Activated CD4-positive, CD25-positive, alpha-beta regulatory T cell treated with anti-CD3 and anti-CD28 coated beads, Interleukin-2, amount 50 U/mL, for 16 hours (primary cell): ENCODE data around the gene ZNF497.

Experiments
- DNase-seq: peaks from one replicate; pipeline ENCODE4 v3.0.0-alpha.2; 2020; ENCODE audit warnings: low read depth, low spot score

ZNF497 gene

DNA sequence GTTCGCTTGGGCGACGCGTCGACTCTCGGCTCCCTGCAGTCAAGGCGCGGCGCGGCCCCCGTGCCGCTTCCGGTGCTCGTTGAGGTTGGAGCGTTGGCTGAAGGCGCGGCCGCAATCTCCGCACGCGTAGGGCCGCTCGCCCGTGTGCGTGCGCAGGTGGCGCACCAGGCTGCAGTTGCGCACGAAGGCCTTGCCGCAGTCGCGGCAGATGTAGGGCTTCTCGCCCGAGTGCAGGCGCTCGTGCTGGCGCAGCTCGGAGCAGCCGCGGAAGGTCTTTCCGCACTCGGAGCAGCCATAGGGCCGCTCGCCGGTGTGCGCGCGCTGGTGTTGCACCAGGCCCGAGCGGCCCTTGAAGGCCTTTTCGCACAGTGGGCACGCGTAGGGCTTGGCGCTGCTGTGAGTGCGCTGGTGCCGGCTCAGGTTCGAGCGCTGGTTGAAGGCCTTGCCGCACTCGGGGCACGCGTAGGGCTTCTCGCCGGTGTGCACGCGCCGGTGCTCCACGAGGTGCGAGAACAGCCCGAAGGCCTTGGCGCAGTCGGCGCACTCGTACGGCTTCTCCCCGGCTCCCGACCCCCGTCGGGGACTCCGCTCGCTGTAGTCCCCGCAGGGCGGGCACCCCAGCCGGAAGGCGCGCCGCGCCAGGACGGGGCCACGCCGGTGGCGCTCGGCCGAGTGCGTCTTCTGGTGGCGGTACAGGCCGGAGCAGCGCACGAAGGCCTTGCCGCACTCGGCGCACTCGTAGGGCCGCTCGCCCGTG lies 5.3 kb upstream of the ZNF497 start:
- DNase-seq = no peak

GRCh38 chr19:58366585-58367430 lies 4.3 kb upstream of the ZNF497 start:
- DNase-seq = no peak

DNA sequence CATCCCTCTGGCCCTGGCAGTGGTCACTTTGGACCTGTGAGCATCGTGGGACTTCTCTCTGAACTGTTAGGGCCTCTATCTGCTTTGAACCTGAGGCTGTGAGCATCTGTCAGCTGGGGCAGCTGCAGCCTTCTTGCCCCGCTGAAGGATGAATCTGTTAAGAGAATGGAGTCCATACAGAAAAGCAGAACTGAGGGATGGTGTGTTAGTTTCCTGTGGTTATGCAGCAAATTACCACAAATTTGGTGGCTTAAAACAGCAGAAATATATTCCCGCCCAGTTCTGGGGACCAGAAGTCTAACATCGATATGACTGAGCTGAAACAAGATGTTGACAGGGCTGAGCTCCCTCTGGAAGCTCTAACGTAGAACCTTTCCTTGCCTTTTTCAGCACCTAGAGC lies 1.6 kb upstream of the ZNF497 start:
- DNase-seq = no peak

- DNase-seq = no peak
Measured at GRCh38 chr19:58361900-58362271, 665 bp downstream of the ZNF497 start.

GRCh38 chr19:58357481-58358145 lies 4.9 kb downstream of the ZNF497 start:
- no peak for DNase-seq

DNA sequence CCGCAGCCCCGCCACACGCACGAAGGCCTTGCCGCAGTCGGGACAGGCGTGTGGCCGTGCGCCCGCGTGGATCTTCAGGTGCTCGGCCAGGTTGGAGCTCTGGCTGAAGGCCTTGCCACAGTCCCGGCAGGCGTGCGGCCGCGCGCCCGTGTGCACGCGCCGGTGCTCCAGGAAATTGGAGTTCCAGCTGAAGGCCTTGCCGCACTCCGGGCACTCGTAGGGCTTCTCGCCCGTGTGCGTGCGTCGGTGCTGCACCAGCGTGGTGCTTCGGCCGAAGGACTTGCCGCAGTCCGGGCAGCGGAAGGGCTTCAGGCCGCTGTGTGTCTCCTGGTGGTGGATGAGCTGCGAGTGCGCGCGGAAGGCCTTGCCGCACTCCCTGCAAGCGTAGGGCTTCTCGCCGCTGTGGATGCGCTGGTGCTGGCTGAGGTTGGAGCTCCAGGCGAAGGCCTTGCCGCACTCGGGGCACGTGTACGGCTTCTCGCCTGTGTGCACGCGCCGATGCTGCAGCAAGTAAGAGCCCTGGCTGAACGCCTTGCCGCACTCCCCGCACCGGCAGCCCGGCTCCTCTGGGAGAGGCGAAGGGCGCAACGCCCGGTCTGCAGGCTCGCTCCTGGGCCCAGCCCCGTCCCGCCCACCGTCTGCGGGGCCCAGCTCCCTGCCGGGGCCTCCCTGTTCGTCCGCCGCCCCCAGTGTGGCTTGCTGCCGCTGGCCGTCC lies 5.6 kb downstream of the ZNF497 start:
- DNase-seq = no peak

DNA sequence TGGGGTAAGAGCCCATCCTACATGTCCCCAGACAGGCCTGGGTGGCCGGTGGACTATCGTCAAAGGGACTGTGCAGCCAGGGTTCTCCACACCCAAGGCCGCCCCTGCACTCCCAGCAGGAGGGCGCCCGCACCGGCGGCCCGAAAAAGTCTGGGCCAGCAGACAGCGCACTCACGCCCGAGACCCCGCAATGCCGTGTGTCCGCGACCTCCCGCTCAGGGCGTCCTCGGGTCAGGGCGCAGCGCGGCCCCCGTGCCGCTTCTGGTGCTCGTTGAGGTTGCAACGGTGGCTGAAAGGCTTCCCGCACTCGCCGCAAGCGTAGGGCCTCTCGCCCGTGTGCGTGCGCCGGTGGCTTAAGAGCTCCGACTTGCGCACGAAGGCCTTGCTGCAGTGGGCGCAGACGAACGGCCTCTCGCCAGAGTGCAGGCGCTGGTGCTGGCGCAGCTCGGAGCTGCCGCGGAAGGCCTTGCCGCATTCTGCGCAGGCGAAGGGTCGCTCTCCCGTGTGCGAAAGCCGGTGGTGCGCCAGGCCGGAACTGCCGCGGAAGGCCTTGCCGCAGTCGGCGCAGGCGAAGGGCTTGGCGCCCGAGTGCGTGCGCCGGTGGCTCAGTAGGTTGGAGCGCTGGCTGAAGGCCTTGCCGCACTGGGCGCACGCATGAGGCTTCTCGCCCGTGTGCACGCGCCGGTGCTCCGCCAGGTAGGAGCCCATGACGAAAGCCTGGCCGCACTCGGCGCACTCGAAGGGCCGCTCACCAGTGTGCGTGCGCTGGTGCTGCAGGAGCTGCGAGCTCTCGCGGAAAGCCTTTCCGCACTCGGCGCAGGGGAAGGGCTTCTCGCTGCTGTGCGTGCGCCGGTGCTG lies 6.4 kb downstream of the ZNF497 start:
- DNase-seq = no peak

DNA sequence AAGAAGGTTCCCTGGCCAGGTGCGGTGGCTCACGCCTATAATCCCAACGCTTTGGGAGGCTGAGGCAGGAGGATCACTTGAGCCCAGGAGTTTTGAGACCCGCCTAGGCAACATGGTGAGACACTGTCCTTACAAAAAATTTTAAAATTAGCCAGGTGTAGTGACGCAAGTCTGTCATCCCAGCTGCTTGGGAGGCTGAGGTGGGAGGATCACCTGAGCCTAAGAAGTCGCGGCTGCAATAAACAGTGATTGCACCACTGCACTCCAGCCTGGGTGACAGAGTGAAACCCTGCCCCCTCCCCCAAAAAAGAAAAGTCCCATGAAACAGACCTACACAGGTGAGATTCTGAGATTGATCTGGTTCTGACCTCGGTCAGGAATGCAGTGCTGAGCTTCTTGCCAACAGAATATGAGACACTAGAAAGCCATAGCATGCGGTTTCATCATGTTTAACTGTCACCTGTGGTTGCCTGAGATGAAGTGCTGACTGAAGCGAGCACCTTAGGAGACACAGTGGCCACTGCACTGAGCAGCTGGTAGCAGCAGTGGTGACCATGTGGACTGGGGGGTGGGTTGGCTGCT lies 7.2 kb downstream of the ZNF497 start:
- DNase-seq = no peak

- DNase-seq = no peak
Measured at GRCh38 chr19:58354478-58355030, 8.0 kb downstream of the ZNF497 start.

DNA sequence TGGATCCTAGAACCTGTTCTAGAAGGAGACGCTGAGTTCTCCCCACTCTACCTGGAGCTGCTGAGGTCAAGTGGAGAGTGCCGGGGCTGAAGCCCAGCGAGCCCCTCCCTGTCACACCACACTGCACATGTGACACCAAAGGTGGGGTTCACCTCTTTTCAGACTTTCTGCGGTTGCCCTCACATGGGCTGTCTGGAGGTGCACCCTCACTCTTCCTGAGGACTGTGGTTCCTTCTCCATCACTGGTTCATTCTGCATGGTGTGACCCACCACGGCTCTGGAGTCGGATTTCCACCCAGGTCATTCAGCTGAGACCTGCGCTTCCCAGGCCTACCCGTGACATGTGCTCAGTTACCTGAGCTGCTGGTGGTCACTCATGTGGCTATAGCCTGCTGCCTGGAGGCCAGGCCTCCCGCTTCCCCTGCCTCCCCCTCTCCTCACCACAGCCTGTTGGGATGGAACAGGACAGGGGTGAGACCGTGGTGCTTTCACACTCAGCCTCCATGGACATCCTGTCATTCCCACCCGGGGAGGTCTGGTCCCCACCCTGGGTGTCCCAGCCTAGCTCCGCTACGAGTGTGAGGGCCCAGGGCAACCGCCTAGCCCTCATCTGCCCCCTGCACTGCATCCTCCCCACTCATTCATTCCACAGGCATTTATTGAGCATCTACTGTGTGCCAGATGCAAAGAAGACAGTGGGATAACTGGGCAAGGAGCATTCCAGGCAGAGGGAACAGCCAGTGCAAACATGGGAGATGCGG lies 8.7 kb downstream of the ZNF497 start:
- DNase-seq = no peak

DNA sequence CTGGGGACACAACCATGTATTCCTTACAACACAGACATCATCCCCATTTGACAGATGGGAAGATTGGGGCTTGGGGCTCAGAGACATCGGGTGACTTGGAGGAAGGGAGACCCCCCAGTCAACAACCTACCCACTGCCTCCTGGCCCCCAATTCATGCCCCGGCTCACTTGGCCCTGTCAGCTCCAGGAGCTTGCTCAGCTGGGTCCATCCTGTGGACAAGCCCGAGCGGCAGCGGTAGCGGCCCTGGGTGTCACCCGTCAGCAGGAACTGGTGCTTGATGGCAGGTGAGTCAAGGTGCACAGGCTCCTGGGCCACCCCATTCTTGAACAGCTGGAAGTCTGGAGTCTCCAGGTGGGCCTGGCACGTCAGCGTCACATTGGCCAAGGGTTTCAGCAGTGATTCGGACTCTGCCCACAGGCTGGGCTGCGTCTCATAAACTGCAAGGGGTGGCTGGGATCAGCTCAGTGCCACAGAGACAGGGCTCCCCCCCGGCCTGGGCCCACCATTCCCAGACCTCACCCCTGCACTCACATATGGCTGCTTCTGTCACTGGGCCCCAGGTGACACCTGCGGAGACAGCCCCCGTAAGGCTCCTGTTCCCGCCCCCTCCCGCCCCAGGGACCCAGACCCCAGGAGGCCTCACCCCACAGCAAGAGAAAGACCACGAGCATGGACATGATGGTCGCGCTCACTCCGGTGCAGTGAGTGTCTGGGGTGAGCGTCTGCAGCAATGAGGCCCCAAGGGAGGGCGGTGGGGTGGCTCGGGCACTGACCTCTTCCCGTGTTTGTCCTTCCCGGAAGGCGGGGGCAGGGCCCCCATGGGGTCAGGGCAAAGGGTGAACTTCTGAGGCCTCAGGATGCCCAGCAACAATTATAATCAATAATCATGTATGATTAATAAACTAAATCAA lies 9.5 kb downstream of the ZNF497 start, which contains the start of gene A1BG:
Gene A1BG, minus strand, starts transcription at position 733 of the 912 bp plus-strand sequence. Its CDS starts 55 bp downstream, at position 678.
- DNase-seq = no peak

- DNase-seq = no peak
Measured at GRCh38 chr19:58351990-58352755, 10.4 kb downstream of the ZNF497 start.

GRCh38 chr19:58351558-58351878 lies 11.0 kb downstream of the ZNF497 start:
- DNase-seq = no peak

GRCh38 chr19:58350871-58351557 lies 11.5 kb downstream of the ZNF497 start:
- no peak for DNase-seq

DNA sequence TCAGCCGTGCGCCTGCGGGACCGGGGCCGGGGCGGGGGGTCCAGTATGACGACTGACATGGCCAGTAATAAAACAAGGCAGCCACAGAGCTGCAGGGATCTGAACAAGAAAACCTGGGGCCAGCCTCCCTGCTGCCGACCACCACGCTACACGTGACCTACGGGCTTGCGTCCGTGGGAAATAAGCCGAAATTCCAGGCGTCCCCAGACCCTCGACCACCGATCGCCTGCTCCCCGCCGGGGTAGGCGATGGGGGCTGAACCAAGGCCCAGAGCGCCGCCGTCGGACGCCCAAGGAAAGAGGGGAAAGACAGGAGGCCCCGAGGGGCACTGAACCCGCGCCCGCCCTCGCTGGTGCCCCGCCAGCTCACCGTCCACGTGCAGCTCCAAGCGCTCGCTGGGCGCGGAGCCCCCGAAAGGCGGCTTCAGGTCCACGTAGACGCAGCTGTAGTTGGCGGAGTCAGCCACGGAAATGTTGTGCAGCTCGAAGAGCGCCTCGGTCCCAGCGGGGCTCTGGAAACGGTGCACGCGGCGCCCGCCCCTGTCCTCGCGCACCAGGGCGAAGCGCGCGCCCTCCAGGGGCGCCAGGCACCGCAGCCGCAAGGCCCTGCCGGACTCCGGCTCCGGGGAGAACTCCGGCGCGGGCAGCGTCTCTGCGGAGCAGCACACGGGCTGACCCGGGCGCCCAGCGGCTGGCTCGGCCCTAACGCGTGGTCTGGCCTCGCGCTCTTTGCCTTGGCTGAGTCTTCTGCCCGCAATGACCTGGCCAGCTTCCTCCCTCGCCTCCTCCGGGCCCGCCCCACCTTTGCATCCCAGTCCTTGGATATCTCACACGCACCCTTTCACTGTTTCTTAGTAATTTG lies 12.3 kb downstream of the ZNF497 start:
- DNase-seq = no peak

DNA sequence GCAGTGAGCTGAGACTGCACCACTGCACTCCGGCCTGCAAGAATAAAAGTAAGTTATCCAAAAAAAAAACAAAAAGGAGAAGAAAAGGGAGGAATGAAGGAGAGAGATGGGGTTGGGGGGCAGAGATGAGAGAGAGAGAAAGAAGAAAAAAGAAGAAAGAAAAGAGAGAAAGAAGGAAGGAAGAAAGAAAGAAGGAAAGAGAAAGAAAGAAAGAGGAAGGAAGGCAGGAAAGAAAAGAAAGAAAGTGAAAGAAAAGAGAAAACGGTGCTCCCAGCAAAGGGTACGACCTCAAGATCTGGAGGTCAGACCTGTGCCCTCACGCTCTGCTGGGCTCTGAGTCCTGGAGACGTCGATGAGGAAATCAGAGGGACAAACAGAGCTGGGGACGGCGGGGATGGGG lies 13.0 kb downstream of the ZNF497 start:
- no peak for DNase-seq
